ENCODE results near the gene CRYBG3.
"Not testable (repeated sequence)": the region's sequence is repeated elsewhere in the genome, so short reads cannot be mapped to it uniquely, and the experiment has no call there.

Gene CRYBG3

GRCh38 chr3:97901313-97902248 lies 79.8 kb downstream of the CRYBG3 start:
- no peak for DNase-seq

DNA sequence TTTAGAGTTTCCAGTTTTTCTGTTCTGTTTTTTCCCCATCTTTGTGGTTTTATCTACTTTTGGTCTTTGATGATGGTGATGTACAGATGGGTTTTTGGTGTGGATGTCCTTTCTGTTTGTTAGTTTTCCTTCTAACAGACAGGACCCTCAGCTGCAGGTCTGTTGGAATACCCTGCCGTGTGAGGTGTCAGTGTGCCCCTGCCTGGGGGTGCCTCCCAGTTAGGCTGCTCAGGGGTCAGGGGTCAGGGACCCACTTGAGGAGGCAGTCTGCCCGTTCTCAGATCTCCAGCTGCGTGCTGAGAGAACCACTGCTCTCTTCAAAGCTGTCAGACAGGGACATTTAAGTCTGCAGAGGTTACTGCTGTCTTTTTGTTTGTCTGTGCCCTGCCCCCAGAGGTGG lies 88.0 kb downstream of the CRYBG3 start:
- DNase-seq, result not testable (repeated sequence)

DNA sequence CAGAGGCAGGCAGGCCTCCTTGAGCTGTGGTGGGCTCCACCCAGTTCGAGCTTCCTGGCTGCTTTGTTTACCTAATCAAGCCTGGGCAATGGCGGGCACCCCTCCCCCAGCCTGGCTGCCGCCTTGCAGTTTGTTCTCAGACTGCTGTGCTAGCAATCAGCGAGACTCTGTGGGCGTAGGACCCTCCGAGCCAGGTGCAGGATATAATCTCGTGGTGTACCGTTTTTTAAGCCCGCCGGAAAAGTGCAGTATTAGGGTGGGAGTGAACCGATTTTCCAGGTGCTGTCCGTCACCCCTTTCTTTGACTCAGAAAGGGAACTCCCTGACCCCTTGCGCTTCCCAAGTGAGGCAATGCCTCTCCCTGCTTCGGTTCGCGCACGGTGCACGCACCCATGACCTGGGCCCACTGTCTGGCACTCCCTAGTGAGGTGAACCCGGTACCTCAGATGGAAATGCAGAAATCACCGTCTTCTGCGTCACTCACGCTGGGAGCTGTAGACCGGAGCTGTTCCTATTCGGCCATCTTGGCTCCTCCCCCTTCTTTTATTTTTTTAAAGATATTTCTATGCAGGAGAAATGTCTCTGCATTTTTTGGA lies 88.5 kb downstream of the CRYBG3 start:
- not testable (repeated sequence) for DNase-seq

- DNase-seq, result no peak
Measured at GRCh38 chr3:97910931-97911351, 89.1 kb downstream of the CRYBG3 start.

- DNase-seq, result no peak
Measured at GRCh38 chr3:97911459-97911858, 89.6 kb downstream of the CRYBG3 start.

- DNase-seq, result no peak
Measured at GRCh38 chr3:97914388-97914787, 92.6 kb downstream of the CRYBG3 start.

- no peak for DNase-seq
Measured at GRCh38 chr3:97916576-97916975, 94.8 kb downstream of the CRYBG3 start.

DNA sequence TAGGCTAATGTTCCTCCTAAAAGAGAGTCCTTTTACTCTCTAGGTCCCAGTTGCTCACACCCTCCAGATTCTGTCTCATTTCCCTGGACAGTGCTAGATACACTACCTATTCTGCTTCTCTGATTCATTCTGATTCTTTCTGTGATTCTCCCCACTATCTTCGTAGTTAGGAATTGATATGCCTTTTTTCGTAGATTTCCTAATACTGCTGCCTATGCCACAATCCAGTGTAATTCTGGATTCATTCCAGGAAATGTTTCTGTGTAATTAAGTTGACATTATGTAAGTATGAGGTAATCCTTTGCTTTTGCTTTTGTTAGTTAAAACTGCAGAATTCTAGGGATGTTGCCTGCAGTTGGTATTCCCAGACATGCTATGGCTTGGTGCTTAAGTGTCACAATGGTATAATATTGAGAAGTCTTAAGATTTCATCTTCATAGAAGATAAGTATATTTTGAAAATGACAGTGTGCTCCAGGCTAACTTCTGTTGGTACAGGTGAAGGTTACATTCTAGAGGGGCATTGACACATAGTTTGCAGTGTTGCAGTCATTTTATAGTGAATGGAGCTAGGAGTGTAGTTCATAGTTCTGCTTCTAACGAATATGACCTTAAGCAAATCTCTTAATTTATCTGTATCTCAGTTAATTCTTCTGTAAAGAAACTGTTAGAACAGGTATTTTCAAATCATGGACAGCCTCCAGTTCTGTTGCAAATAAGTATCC lies 96.2 kb downstream of the CRYBG3 start:
- no peak for DNase-seq

DNA sequence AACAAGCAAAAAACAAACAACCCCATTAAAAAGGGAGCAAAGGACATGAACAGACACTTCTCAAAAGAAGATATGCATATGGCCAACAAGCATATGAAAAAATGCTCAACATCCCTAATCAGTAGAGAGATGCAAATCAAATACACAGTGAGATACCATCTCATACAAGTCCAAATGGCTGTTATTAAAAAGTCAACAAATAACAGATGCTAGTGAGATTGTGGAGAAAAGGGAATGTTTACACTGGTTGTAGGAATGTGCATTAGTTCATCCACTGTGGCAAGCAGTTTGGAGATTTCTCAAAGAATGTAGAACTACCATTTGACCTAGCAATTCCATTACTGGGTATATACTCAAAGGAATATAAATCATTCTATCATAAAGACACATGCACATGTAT lies 105.9 kb downstream of the CRYBG3 start:
- no peak for DNase-seq

- no peak for DNase-seq
Measured at GRCh38 chr3:97928986-97929385, 107.2 kb downstream of the CRYBG3 start.

DNA sequence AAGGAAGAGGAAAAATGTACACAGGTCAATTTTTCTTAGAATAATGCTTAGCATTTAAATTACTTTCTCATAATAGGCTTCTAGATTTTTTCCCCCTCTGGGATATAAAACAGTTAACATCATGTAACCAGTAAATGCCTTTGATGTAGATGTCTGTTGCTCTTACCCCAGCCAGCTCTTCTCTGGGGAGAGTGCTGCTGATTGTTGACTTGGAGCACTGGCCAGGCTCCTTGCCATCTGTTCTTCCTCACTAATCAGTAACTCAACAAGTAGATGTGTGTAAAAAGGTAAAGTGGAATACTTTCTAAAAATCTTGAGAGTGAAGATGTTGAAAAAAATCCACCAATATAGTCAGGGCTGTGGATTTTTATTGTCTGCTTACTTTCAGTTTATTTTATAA lies 108.2 kb downstream of the CRYBG3 start:
- DNase-seq, result no peak

DNA sequence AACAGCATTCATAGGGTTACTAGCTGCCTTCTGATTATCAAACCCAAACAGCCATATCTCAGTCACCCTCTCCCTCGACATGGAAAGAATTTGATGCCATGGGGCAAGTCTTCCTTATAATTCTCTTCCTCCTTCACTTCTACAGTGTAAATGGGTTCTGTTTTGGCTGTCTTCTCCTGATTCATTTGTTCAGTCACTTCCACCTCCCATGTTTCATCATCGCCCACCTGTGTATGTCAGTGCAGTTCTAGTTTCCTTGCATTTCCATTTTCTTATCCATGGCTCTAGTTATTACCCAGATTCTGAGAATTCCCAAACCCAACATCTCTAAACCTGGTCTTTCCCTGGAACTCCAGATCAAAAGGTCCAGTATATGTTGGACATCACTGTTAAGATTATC lies 109.4 kb downstream of the CRYBG3 start:
- DNase-seq, result no peak

- DNase-seq, result no peak
Measured at GRCh38 chr3:97932387-97932801, 110.6 kb downstream of the CRYBG3 start.

GRCh38 chr3:97934980-97935695 lies 113.3 kb downstream of the CRYBG3 start:
- no peak for DNase-seq

- DNase-seq, result no peak
Measured at GRCh38 chr3:97935842-97936241, 114.0 kb downstream of the CRYBG3 start.

GRCh38 chr3:97937205-97937604 lies 115.4 kb downstream of the CRYBG3 start:
- DNase-seq, result no peak

GRCh38 chr3:97938444-97938843 lies 116.6 kb downstream of the CRYBG3 start:
- no peak for DNase-seq

GRCh38 chr3:97939401-97939800 lies 117.6 kb downstream of the CRYBG3 start:
- DNase-seq, result no peak

DNA sequence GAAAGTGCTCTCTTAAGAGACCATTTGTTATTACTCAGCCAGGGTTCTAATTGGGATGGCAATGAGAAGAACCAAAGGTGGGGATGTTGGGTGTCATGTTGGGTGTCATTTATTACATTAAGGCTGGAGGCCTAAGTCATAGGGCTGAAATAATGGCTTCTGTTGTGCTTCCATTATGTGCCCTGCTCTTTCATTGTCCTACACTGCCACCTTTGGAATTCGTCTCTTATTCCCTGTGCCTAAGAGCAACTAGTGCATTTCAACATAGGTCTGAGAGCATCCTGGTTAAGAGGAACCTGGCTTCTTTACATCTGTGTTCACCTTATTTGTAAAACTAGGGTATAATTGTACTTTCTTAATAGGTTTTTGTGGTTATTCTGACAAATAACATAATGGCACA lies 118.2 kb downstream of the CRYBG3 start:
- DNase-seq, result no peak

DNA sequence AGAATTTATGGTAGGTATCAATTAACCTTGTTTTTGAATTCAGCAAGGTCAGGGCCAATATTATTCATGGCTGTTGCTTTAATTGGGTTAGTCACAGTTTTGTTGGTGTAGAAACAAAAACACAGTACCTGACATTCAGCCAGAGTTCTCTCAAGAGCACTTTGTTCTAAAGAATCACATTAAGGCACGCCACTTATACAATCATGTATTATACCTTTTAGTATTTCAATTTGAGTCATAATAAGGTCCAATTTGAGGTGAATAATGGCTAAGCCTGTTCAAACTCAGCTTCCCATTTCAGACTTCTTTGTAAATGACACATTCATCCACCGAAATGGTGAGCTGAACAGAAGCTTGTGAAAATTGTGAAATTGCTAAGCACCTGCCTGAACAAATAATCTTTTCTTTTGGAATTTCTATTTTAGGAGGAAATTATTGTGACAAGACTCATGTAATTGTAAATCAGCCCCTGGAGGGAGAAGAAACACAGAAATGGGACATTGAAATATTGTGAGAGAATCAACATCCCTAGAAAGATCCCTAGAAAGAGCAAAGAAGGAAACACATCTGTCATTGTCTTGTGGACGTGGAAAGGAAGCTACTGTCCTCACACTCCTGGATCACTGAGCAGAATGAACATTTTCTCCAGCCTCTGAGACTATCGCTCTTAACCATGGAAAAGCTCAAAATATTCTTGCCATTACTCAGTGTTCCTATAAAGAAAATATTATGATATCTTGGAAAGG lies 121.2 kb downstream of the CRYBG3 start:
- no peak for DNase-seq

DNA sequence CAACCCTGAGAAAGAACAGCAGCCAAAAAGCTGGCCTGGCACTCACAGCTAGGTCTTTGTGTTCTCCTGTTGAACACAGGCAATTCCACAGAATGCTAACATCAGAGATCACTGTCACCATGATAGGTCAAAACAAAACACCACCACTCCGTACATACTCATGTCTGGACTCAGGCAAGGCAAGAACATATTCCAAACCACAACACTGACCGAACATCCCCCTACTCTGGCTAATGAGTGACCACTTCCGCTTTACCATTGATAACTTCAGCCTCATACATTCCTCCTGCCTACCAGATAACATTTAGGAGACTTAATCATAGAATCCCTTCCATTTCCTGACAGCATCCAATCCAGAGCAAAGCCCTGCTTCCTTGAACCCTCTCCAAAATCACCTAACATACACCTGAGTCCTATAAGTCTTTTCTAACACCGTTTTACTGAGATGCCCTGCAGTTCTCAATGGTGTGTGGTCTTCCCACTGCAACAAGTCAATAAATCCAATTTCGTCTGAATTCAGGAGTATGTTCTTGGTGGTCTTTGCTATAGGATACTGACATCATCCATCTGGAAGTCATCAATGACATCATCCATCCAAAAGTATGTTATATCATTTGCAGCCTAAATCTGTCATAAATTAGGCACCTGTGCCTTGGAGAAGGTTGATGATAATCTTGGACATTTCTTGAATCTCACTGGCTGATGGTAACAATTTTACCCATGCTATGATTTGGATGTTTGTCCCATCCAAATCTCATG lies 126.7 kb downstream of the CRYBG3 start:
- no peak for DNase-seq

DNA sequence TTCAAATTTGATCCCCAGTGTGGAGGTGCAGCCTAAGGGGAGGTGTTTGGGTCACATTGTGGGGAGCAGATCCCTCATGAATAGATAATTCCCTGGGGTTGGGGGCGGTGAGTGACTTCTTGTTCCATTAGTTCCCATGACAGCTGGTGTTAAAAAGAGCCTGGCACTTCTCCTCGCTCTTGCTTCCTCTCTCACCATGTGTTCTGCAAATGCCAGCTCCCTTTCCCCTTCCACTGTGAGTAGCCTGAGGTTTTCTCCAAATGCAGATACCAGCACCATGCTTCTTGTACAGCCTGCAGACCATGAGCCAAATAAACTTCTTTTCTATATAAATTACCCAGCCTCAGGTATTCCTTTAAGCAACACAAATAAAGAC lies 127.3 kb downstream of the CRYBG3 start:
- no peak for DNase-seq
